KMS-11 (cell line): ENCODE data around the gene USH2A.

Experiments
- H2AFZ ChIP-seq: fragments of 200-600 bp; sonication (generic); 2 replicates; pipeline ENCODE4 v1.6.1; 2016; ENCODE audit warnings: antibody characterized with exemption, mixed run types, low read depth
- H3K27ac ChIP-seq: fragments of 200-600 bp; sonication (generic); 2 replicates; pipeline ENCODE4 v1.6.1; 2016; ENCODE audit warnings: mild to moderate bottlenecking, mixed run types
- H3K27me3 ChIP-seq: fragments of 200-600 bp; sonication (generic); 2 replicates; pipeline ENCODE4 v1.6.1; 2017; ENCODE audit warnings: mild to moderate bottlenecking, low read depth, mixed run types, moderate library complexity; ENCODE audit not compliant: insufficient read depth
- H3K36me3 ChIP-seq: fragments of 200-600 bp; sonication (generic); 2 replicates; pipeline ENCODE4 v1.6.1; 2017; ENCODE audit warnings: mild to moderate bottlenecking, mixed run types; ENCODE audit not compliant: insufficient read depth
- H3K4me1 ChIP-seq: fragments of 200-600 bp; sonication (generic); 2 replicates; pipeline ENCODE4 v1.6.1; 2016; ENCODE audit warnings: mild to moderate bottlenecking, low read depth, mixed run types; ENCODE audit not compliant: poor library complexity, severe bottlenecking
- H3K4me2 ChIP-seq: fragments of 200-600 bp; sonication (generic); 2 replicates; pipeline ENCODE4 v1.7.0; 2016; ENCODE audit warnings: mild to moderate bottlenecking, mixed run types
- H3K4me3 ChIP-seq: fragments of 200-600 bp; sonication (generic); IDR thresholded peaks from 2 replicates; pipeline ENCODE4 v1.6.1; 2017; ENCODE audit warnings: low read depth, low read length, mixed read lengths; ENCODE audit not compliant: insufficient read depth
- H3K79me2 ChIP-seq: fragments of 200-600 bp; sonication (generic); 2 replicates; pipeline ENCODE4 v1.6.1; 2016; ENCODE audit warnings: low read depth, mixed run types; ENCODE audit not compliant: insufficient read depth
- H3K9ac ChIP-seq: fragments of 200-600 bp; sonication (generic); 2 replicates; pipeline ENCODE4 v1.6.1; 2016; ENCODE audit warnings: mild to moderate bottlenecking, mixed run types
- H4K20me1 ChIP-seq: fragments of 200-600 bp; sonication (generic); 2 replicates; pipeline ENCODE4 v1.6.1; 2016; ENCODE audit warnings: mild to moderate bottlenecking, mixed run types; ENCODE audit not compliant: insufficient read depth
- CTCF ChIP-seq: fragments of 200-600 bp; sonication (generic); conservative IDR thresholded peaks from 2 replicates; pipeline ENCODE4 v1.6.1; 2017; ENCODE audit warnings: low read depth, mild to moderate bottlenecking, antibody characterized with exemption, low read length, moderate library complexity, mixed read lengths

USH2A gene

DNA sequence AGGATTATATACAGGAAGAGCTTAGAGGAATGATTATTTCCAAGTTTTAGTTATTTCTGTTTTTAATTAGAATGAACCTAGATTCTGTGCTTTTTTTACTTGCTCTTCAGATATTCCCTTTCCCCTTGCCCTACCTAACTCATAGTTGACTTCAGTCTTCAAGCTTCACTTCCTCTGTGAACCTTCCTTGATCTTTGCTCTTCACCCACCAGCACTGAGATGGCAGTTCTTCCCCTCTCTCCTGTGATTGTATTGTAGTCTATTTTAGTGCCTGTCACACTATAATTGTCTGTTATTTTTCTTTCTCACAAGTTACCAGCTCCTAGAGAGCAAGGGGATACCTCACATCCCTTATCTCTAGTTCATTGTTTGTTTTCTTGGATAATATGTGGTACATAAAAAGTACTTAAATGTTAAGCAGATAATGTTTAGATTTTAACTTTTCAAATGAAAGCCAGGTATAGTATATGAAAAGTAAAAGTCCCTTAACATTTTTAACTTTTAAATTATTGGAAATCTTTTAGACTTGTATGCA is 822.9 kb downstream of the USH2A start:
- H3K4me1 ChIP-seq: peaks cover 14% of the 10 kb centered on the region
- TF ChIP-seq CTCF: no peak
- no peak overlapping the region for H3K9ac ChIP-seq
- H3K27me3 ChIP-seq: no peaks in the 10 kb centered on the region
- no peak overlapping the region for H3K4me3 ChIP-seq
- H3K36me3 ChIP-seq: peaks cover 6% of the 10 kb centered on the region; the same call in 1 of the 2 replicates
- no peak overlapping the region for H3K27ac ChIP-seq
- H2AFZ ChIP-seq: no peak overlapping the region
- H3K79me2 ChIP-seq: no peaks in the 10 kb centered on the region
- H3K4me2 ChIP-seq: no peak overlapping the region
- no peaks in the 10 kb centered on the region for H4K20me1 ChIP-seq

DNA sequence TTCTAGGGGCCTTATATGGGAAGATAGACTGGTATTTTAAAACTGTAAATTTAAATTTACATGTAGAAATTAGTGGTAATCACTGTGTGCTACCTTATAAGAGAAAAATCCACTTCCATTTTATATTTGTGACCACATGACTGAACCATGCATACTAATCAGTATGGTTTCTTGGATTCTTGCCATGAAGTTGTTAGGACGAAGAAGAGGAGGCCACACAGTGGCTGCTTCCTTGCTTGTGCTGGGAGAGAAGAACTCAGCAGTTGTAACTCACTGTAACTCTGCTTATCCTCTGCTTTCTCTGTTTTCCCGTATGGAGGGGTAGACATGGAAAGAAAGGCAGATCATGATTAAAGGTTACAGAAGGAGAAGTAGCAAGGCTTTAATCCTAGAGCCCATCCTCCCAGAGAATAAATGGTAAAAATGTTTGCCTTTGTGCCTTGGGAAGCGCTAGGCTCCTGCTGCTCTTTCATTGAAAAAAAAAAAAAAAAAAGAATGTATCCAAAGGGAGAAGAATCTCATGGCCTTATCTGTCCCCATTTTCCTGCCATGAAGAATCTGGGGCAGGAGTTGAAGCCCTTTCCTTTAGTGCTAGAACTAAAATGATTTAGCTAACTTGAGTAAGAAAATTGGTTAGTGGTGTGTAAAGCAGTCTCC is 823.7 kb downstream of the USH2A start:
- no peaks in the 10 kb centered on the region for H3K79me2 ChIP-seq
- no peak overlapping the region for H3K27ac ChIP-seq
- H2AFZ ChIP-seq: no peak overlapping the region
- peaks cover 6% of the 10 kb centered on the region; the same call in 1 of the 2 replicates for H3K36me3 ChIP-seq
- H3K4me1 ChIP-seq: peaks cover 14% of the 10 kb centered on the region
- no peaks in the 10 kb centered on the region for H3K27me3 ChIP-seq
- TF ChIP-seq CTCF: no peak
- H3K9ac ChIP-seq: no peak overlapping the region
- no peaks in the 10 kb centered on the region for H4K20me1 ChIP-seq
- no peak overlapping the region for H3K4me2 ChIP-seq
- no peak overlapping the region for H3K4me3 ChIP-seq

DNA sequence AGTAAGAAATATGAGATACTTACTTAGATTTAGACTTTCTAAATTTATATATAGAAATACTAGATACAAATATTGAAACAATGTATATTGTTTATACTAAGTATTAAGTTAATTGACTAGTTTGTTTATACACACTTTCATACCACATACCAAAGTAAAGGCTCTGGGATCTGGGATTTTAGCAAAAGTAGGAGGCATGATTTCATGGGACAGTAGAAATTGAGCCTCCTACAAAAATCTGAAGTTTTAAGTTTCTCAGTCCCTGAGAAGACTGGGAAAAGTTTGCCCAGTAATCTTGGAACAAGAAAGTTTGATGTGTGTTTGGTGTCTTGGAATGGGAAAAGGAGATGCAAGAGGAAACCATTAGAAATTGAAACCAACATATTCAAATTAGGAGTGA is 825.3 kb downstream of the USH2A start:
- Histone ChIP-seq H3K4me1 (peaks cover 10% of the 10 kb centered on the region), H3K4me3 (no peak overlapping the region), H3K36me3 (peaks cover 6% of the 10 kb centered on the region; the same call in 1 of the 2 replicates), H3K27me3 (no peaks in the 10 kb centered on the region), H4K20me1 (no peaks in the 10 kb centered on the region), H3K27ac (no peak overlapping the region), H2AFZ (no peak overlapping the region), H3K79me2 (no peaks in the 10 kb centered on the region), H3K9ac (no peak overlapping the region), H3K4me2 (no peak overlapping the region)
- TF ChIP-seq CTCF: no peak

DNA sequence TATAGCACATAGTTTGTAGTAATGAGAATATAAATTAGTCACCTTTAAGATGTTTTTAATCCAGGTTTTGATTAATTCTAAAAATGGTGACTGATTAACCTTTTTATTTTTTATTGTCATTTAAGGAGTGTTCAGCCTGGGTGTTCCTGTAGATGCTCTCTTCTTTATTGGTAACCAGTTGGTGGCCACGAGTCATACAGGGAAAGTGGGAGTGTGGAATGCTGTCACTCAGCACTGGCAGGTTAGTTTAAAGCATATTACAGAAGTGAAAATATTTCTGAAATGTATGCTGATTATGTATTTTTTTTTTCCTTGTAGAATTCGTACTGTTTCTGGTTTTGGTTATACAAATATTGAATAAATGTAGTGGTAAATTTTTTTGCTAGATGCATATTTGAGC is 828.0 kb downstream of the USH2A start:
- Histone ChIP-seq H3K4me3 (no peak overlapping the region), H2AFZ (no peak overlapping the region), H3K4me1 (no peaks in the 10 kb centered on the region), H4K20me1 (no peaks in the 10 kb centered on the region), H3K79me2 (no peaks in the 10 kb centered on the region), H3K27me3 (no peaks in the 10 kb centered on the region), H3K36me3 (no peaks in the 10 kb centered on the region), H3K9ac (no peak overlapping the region), H3K27ac (no peak overlapping the region), H3K4me2 (no peak overlapping the region)
- TF ChIP-seq CTCF: no peak
